Measurements from ENCODE around the gene MFSD12.

The MFSD12 gene

DNA sequence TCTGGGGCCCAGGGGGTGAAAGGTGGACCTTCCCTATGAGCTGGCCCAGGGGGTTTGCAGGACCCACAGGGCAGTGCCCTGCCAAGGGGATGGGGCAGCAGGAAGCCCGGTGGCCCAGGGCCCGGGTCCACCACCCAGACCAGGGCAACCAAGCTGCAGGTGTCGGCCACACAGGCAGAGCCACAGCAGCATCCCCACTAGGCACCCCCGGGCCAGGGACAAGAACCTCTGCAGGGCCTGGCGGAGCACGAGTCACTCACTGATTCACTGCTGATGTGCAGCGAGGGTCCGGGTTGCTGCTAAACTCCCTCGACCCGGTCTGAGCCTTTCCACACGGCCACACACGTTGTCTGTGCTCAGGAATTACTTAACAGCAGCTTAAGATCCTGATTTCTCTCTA lies 42.5 kb downstream of the MFSD12 start:
- Histone ChIP-seq H3K36me3 (ENCODE audit: insufficient read depth, insufficient read length, low read length) (peaks cover 81% of the 10 kb centered on the region), H3K4me3 (ENCODE audit: insufficient read length, low read depth) (no peak overlapping the region), H3K4me1 (ENCODE audit: insufficient read depth, insufficient read length) (peaks cover 50% of the 10 kb centered on the region), H3K9ac (ENCODE audit: insufficient read length, low read depth) (peak overlapping the region; percentile 17), H3K9me3 (ENCODE audit: insufficient read depth, low read length) (no peaks in the 10 kb centered on the region), H3K27me3 (ENCODE audit: insufficient read depth, insufficient read length) (no peaks in the 10 kb centered on the region)
- no peak for DNase-seq (ENCODE audit: low read depth, low spot score)
- TF ChIP-seq SUZ12 (IDR thresholded peaks at IDR 0.05; ENCODE audit: extremely low read depth, insufficient read depth, insufficient read length) (no peak), ZNF274 (IDR thresholded peaks at IDR 0.05; ENCODE audit: low read depth, low read length) (no peak), YY1 (IDR thresholded peaks at IDR 0.05; ENCODE audit: insufficient read depth, insufficient read length) (no peak)

DNA sequence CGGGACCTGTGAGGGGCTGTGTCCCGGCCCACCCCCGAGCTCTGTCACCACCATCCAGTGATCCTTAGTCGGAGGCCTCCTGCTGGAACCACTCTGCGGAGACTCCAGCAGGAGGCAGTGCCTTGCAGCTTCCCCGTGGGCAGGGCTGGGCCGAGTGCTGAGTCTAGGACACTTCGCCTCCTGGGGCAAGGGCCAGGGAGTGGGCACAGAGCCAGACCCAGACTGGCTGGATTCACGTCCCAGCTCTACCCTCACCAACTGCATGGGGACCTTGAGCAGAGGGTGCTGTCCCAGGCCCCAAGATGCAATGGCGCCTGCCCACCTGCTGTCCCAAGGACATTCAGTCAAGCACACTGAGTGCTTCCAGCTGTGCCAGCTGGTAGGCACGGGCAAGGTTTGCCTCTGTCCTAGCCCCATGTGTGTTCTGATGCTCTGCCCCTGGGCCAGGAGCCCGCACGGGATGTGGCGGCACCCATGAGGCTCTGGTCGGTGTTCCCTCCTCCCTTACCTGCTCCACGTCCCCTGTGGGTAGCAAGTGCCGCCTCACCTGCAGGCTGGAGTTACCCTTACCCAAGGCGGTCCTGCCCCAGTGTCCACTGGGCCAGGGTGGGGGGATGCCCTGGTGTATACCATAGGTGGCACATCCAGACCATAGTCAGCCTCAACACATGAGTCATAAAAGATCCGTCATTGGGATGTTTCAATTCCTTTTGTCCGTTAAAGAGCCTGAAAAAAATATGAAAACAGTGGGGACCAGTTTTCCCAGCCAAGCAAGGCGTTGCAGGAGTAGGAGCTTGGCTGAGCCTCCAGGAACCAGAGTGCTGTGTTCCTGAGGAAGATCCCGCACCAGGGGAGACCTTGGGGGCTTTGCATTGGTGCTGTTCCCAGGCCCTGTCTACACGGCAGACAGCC lies 43.9 kb downstream of the MFSD12 start:
- H3K4me3 ChIP-seq (ENCODE audit: insufficient read length, low read depth), result no peak overlapping the region
- TF ChIP-seq SUZ12 (IDR thresholded peaks at IDR 0.05; ENCODE audit: extremely low read depth, insufficient read depth, insufficient read length) (no peak), YY1 (IDR thresholded peaks at IDR 0.05; ENCODE audit: insufficient read depth, insufficient read length) (no peak), ZNF274 (IDR thresholded peaks at IDR 0.05; ENCODE audit: low read depth, low read length) (no peak)
- H3K36me3 ChIP-seq (ENCODE audit: insufficient read depth, insufficient read length, low read length), result peaks cover 80% of the 10 kb centered on the region
- H3K9me3 ChIP-seq (ENCODE audit: insufficient read depth, low read length), result no peaks in the 10 kb centered on the region
- H3K9ac ChIP-seq (ENCODE audit: insufficient read length, low read depth), result no peak overlapping the region
- H3K4me1 ChIP-seq (ENCODE audit: insufficient read depth, insufficient read length), result peaks cover 45% of the 10 kb centered on the region
- no peak for DNase-seq (ENCODE audit: low read depth, low spot score)
- H3K27me3 ChIP-seq (ENCODE audit: insufficient read depth, insufficient read length), result no peaks in the 10 kb centered on the region

- H3K4me3 ChIP-seq (ENCODE audit: insufficient read length, low read depth), result no peak overlapping the region
- TF ChIP-seq SUZ12 (IDR thresholded peaks at IDR 0.05; ENCODE audit: extremely low read depth, insufficient read depth, insufficient read length) (no peak), YY1 (IDR thresholded peaks at IDR 0.05; ENCODE audit: insufficient read depth, insufficient read length) (no peak), ZNF274 (IDR thresholded peaks at IDR 0.05; ENCODE audit: low read depth, low read length) (no peak)
- DNase-seq (ENCODE audit: low read depth, low spot score), result no peak
Measured at GRCh38 chr19:3512562-3513228, 44.7 kb downstream of the MFSD12 start.

DNA sequence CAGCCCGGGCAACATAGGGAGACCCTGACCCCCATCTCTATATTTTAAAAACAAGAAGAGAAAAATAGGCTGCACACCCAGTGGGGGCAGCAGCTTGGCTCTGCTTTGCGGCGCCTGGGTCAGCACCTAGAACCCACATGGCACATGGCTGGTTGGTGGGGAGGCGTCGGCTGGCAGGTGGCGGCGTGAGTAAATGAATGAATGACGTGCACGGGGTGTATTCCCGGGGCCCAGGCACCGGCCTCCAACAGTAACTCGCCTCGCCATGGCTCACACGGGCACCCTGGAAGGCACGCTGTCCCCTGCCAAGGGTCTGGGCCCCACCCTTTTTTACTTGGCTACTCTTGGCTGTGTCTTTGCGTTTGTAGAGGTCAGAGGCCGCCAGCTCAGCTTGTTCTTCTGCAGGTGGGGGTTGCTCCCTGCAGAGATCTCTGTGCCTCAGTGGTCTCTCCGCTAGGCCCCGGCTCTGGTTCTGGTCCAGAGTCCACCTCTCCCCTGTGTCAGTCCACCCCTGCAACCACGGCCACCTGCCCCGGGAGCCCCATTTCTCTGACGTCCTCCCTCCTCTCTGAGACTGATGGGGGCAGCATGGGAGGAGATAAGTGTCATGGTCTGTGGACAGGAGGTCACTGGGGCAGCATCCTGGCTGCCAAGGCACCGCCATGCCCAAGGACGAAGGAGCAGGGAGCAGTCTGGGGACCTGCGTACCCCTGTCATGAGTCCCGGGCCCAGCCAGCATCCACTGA lies 45.7 kb downstream of the MFSD12 start:
- no peak for TF ChIP-seq ZNF274 (IDR thresholded peaks at IDR 0.05; ENCODE audit: low read depth, low read length)
- TF ChIP-seq YY1 (IDR thresholded peaks at IDR 0.05; ENCODE audit: insufficient read depth, insufficient read length), result no peak
- TF ChIP-seq SUZ12 (IDR thresholded peaks at IDR 0.05; ENCODE audit: extremely low read depth, insufficient read depth, insufficient read length), result no peak
- Histone ChIP-seq H3K9ac (ENCODE audit: insufficient read length, low read depth) (peak overlapping the region; percentile 10), H3K4me3 (ENCODE audit: insufficient read length, low read depth) (no peak overlapping the region), H3K9me3 (ENCODE audit: insufficient read depth, low read length) (no peaks in the 10 kb centered on the region), H3K27me3 (ENCODE audit: insufficient read depth, insufficient read length) (no peaks in the 10 kb centered on the region), H3K4me1 (ENCODE audit: insufficient read depth, insufficient read length) (peaks cover 40% of the 10 kb centered on the region), H3K36me3 (ENCODE audit: insufficient read depth, insufficient read length, low read length) (peaks cover 80% of the 10 kb centered on the region)
- DNase-seq (ENCODE audit: low read depth, low spot score), result no peak

More at GRCh38 chr19:3512562-3513228, 44.7 kb downstream of the MFSD12 start:
- H3K36me3 ChIP-seq (ENCODE audit: insufficient read depth, insufficient read length, low read length), result peaks cover 84% of the 10 kb centered on the region
- H3K9ac ChIP-seq (ENCODE audit: insufficient read length, low read depth), result peak overlapping the region; percentile 24
- peaks cover 44% of the 10 kb centered on the region for H3K4me1 ChIP-seq (ENCODE audit: insufficient read depth, insufficient read length)
- no peaks in the 10 kb centered on the region for H3K9me3 ChIP-seq (ENCODE audit: insufficient read depth, low read length)
- H3K27me3 ChIP-seq (ENCODE audit: insufficient read depth, insufficient read length), result no peaks in the 10 kb centered on the region

- no peak for DNase-seq (ENCODE audit: low read depth, low spot score)
- H3K27me3 ChIP-seq (ENCODE audit: insufficient read depth, insufficient read length), result no peaks in the 10 kb centered on the region
- TF ChIP-seq YY1 (IDR thresholded peaks at IDR 0.05; ENCODE audit: insufficient read depth, insufficient read length) (no peak), ZNF274 (IDR thresholded peaks at IDR 0.05; ENCODE audit: low read depth, low read length) (no peak), SUZ12 (IDR thresholded peaks at IDR 0.05; ENCODE audit: extremely low read depth, insufficient read depth, insufficient read length) (no peak)
- peaks cover 32% of the 10 kb centered on the region for H3K4me1 ChIP-seq (ENCODE audit: insufficient read depth, insufficient read length)
- H3K36me3 ChIP-seq (ENCODE audit: insufficient read depth, insufficient read length, low read length), result peaks cover 70% of the 10 kb centered on the region
- H3K9me3 ChIP-seq (ENCODE audit: insufficient read depth, low read length), result no peaks in the 10 kb centered on the region
- H3K9ac ChIP-seq (ENCODE audit: insufficient read length, low read depth), result peak overlapping the region; percentile 10
- no peak overlapping the region for H3K4me3 ChIP-seq (ENCODE audit: insufficient read length, low read depth)
Measured at GRCh38 chr19:3510727-3511126, 46.7 kb downstream of the MFSD12 start.

GRCh38 chr19:3509566-3509989 lies 47.8 kb downstream of the MFSD12 start:
- no peak overlapping the region for H3K4me3 ChIP-seq (ENCODE audit: insufficient read length, low read depth)
- no peaks in the 10 kb centered on the region for H3K27me3 ChIP-seq (ENCODE audit: insufficient read depth, insufficient read length)

More at GRCh38 chr19:3509566-3509989, 47.8 kb downstream of the MFSD12 start:
- H3K9me3 ChIP-seq (ENCODE audit: insufficient read depth, low read length), result no peaks in the 10 kb centered on the region
- H3K4me1 ChIP-seq (ENCODE audit: insufficient read depth, insufficient read length), result peaks cover 27% of the 10 kb centered on the region
- DNase-seq (ENCODE audit: low read depth, low spot score), result no peak
- peaks cover 64% of the 10 kb centered on the region for H3K36me3 ChIP-seq (ENCODE audit: insufficient read depth, insufficient read length, low read length)
- TF ChIP-seq ZNF274 (IDR thresholded peaks at IDR 0.05; ENCODE audit: low read depth, low read length) (no peak), SUZ12 (IDR thresholded peaks at IDR 0.05; ENCODE audit: extremely low read depth, insufficient read depth, insufficient read length) (no peak), YY1 (IDR thresholded peaks at IDR 0.05; ENCODE audit: insufficient read depth, insufficient read length) (no peak)
- H3K9ac ChIP-seq (ENCODE audit: insufficient read length, low read depth), result peak overlapping the region; percentile 44

Measured in NT2/D1 (cell line).